ENCODE results near the gene GAS2L1. TPM values are rescaled to one million over a fixed set of nuclear protein-coding genes. Genes with fewer than 3 reads are reported as not detected.

Gene GAS2L1
- total RNA-seq, 3 donors from 2014 or later, result 19.7 to 34.7 (median 24.7) TPM

DNA sequence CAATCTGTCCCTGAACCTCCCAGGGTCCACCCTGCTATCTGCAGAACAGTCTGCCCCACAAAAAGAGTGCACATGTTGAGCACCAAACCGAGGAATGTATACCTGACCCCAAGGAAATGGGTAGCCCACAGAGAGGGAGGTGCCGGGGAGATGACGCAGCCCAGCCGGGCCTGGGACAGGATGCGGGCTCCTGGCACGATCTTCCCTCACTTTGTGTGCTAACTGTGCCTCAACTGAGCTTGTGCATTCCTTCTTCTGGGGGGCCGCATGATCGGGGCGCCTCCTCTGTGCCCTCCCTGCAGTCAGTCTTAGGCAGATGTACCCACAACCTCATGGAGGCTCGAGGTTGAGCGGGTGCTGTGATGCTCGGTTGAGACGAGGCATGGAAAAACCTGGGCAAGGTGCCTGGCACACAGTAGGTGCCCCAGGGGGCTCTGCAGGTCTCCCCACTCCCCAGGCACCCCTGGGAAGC is 2.4 kb downstream of the GAS2L1 start:
- Histone ChIP-seq H3K4me3 (no peak overlapping the region), H3K4me1 (ENCODE audit: low read depth) (peaks cover 60% of the 10 kb centered on the region), H3K9me3 (no peaks in the 10 kb centered on the region), H3K36me3 (ENCODE audit: low read depth) (no peaks in the 10 kb centered on the region)
- ATAC-seq, result no peak
- intact Hi-C loops (cut with DNase I, micrococcal nuclease), result no loop called here
- no peak for TF ChIP-seq CTCF (IDR thresholded peaks at IDR 0.05)
- peak in 1 of 3 donors; percentile 58 for DNase-seq

DNA sequence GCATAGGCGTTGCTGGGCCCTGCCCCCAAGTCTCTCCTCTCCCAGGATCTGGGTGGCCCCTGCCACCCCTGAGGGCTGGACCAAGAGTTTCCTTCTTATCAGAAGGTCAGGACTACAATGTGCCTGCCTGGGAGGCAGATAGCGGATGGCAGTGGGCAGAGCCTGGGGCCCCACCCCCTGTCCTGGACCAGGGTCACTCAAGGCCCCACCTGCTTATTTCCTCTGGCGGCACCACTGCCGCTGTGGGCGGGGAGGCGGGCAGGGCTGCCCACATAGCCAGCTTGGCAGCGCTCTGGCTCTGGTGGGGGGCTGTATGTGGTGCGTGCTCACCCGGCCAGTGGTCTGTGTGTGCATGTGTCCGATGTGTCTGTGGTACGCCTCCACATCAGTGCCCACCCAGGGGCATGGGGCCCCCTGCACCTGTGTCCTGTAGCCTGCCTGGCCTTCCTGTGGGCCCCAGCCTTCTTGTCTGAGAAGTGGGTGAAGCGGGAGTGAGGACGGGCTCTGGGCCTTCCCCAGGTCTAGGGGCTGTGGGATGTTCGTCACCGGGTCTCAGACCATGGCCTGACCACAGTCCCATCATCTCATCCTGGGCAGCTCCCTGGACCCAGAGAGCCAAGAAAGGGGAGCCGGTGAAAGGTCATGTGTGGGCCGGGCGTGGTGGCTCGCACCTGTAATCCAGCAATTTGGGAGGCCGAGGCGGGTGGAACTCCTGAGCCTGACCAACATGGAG is 3.0 kb downstream of the GAS2L1 start:
- peaks cover 67% of the 10 kb centered on the region for H3K4me1 ChIP-seq (ENCODE audit: low read depth)
- no peak for TF ChIP-seq CTCF (IDR thresholded peaks at IDR 0.05)
- ATAC-seq, result peak; percentile 15
- H3K4me3 ChIP-seq, result no peak overlapping the region
- no peaks in the 10 kb centered on the region for H3K36me3 ChIP-seq (ENCODE audit: low read depth)
- intact Hi-C loops (cut with DNase I, micrococcal nuclease), result no loop called here
- DNase-seq, result peak; percentile 66 to 75 (median 74)
- H3K9me3 ChIP-seq, result no peaks in the 10 kb centered on the region

GRCh38 chr22:29310065-29310862 is 3.8 kb downstream of the GAS2L1 start:
- Histone ChIP-seq H3K4me1 (ENCODE audit: low read depth) (peaks cover 73% of the 10 kb centered on the region), H3K9me3 (no peaks in the 10 kb centered on the region), H3K4me3 (no peak overlapping the region), H3K36me3 (ENCODE audit: low read depth) (no peaks in the 10 kb centered on the region)
- TF ChIP-seq CTCF (IDR thresholded peaks at IDR 0.05), result no peak
- DNase-seq (no peak), ATAC-seq (no peak)
- intact Hi-C loops (cut with DNase I, micrococcal nuclease), result no loop called here

DNA sequence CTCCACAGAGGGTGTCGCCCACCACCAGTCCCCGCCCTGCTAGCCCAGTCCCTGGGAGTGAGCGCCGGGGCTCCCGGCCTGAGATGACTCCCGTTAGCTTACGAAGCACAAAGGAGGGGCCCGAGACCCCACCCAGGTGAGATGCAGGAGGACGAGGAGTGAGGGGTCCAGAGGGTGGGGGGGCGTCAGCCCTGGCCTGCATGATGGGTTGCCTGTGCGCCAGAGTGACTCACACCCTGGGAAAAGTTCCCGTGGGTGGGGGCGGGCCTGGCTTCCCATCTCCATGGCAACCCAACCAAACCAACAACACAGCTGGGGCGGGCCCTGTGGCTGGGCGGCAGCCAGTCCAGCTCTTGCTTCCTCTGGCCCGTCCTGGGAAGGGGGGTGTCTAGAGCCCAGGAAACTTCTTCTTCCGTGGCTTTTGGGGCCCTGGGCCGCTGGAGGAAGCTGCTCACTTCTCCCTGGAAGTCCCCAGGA is 4.5 kb downstream of the GAS2L1 start:
- DNase-seq (peak; percentile 87 to 93 (median 91)), ATAC-seq (peak; percentile 61)
- no peaks in the 10 kb centered on the region for H3K36me3 ChIP-seq (ENCODE audit: low read depth)
- intact Hi-C loops (cut with DNase I, micrococcal nuclease), result no loop called here
- no peaks in the 10 kb centered on the region for H3K9me3 ChIP-seq
- H3K4me1 ChIP-seq (ENCODE audit: low read depth), result peaks cover 78% of the 10 kb centered on the region
- no peak for TF ChIP-seq CTCF (IDR thresholded peaks at IDR 0.05)
- H3K4me3 ChIP-seq, result no peak overlapping the region

- no peaks in the 10 kb centered on the region for H3K36me3 ChIP-seq (ENCODE audit: low read depth)
- no peaks in the 10 kb centered on the region for H3K9me3 ChIP-seq
- DNase-seq, result peak in 1 of 3 donors; percentile 62
- peaks cover 72% of the 10 kb centered on the region for H3K4me1 ChIP-seq (ENCODE audit: low read depth)
- ATAC-seq, result no peak
- intact Hi-C loops (cut with DNase I, micrococcal nuclease), result no loop called here
- no peak for TF ChIP-seq CTCF (IDR thresholded peaks at IDR 0.05)
- H3K4me3 ChIP-seq, result no peak overlapping the region
Observed at GRCh38 chr22:29311464-29312217, 5.2 kb downstream of the GAS2L1 start.

Data from mucosa of descending colon (tissue), 3 donors.